K562 (cell line): Measurements from ENCODE around the gene ANKDD1A. TPM values are rescaled to one million over a fixed set of nuclear protein-coding genes. Genes with fewer than 3 reads are reported as not detected.

ENCODE experiments used
- ATAC-seq: fragments of 200-7000 bp; cut with Tn5 transposase; 3 replicates; pipeline ENCODE4 v1.9.1; 2020; ENCODE audit warnings: moderate library complexity
- BruUV-seq: library from RNA; stranded (reverse); fragments of 400-500 nt; replicated peaks from 2 replicates; lab custom pipeline; 2021; lab: Mats Ljungman, UMichigan
- CTCF ChIA-PET: fragments of 300-600 bp; formaldehyde crosslinking; extraction: SDS; loops from one replicate; lab custom pipeline; 2021; ENCODE audit warnings: low intra/inter-chr PET ratio; lab: Yijun Ruan, JAX
- POLR2A ChIA-PET: fragments of 300-600, 350-650 bp; sonication (Branson Sonifier 250); formaldehyde crosslinking; extraction: SDS; loops from one replicate; lab custom pipeline; 2021; ENCODE audit warnings: antibody characterized with exemption, inconsistent platforms; lab: Yijun Ruan, JAX
- DNase-seq, 4 experiments: peaks; one replicate each; pipeline versions ENCODE4 v3.0.0 to v3.0.0-alpha.2; 2011 to 2018; ENCODE audit warnings: low spot score in 3 of 4, mixed read lengths in 3 of 4; ENCODE audit errors: extremely low read depth in 1 of 4
- FAIRE-seq: peaks from 2 replicates; lab custom pipeline; 2011; peaks lifted over from hg19 to GRCh38; lab: Jason Lieb, UNC
- H2AFZ ChIP-seq: 2 replicates; pipeline ENCODE4 v1.6.0; 2011; ENCODE audit warnings: low read depth, low read length, control low read depth, inconsistent platforms
- H3K27ac ChIP-seq: fragments of 200-600 bp; 3 replicates; pipeline ENCODE4 v1.8.0; 2011; ENCODE audit warnings: low read depth, mild to moderate bottlenecking, control low read depth, inconsistent platforms, low read length, moderate library complexity, mixed read lengths; ENCODE audit errors: extremely low read depth
- H3K27me3 ChIP-seq, 2 experiments: fragments of 300-600 bp in 1 of 2; 2 replicates in 1 of 2; 3 replicates in 1 of 2; pipeline versions ENCODE4 v1.6.0 to v1.8.0; 2011; ENCODE audit warnings: inconsistent platforms in 2 of 2, low read length in 2 of 2, mild to moderate bottlenecking in 1 of 2, mixed read lengths in 1 of 2, moderate library complexity in 1 of 2; ENCODE audit not compliant: control insufficient read depth in 2 of 2, insufficient read depth in 2 of 2
- H3K36me3 ChIP-seq: fragments of 300-600 bp; 3 replicates; pipeline ENCODE4 v1.8.0; 2011; ENCODE audit warnings: mild to moderate bottlenecking, low read length, inconsistent platforms; ENCODE audit not compliant: control insufficient read depth, insufficient read depth
- H3K4me1 ChIP-seq, 2 experiments: fragments of 200-600 bp in 1 of 2; replicated peaks in 1 of 2; 2 replicates in 1 of 2; 3 replicates in 1 of 2; pipeline versions ENCODE4 v1.5.1 to v1.8.0; 2011; ENCODE audit warnings: inconsistent platforms in 2 of 2, low read length in 2 of 2, mild to moderate bottlenecking in 1 of 2, mixed read lengths in 1 of 2, moderate library complexity in 1 of 2; ENCODE audit not compliant: control insufficient read depth in 2 of 2, insufficient read depth in 2 of 2
- H3K4me2 ChIP-seq: 2 replicates; pipeline ENCODE4 v1.6.1; 2011; ENCODE audit warnings: low read length, control low read depth, inconsistent platforms, mixed read lengths; ENCODE audit not compliant: insufficient read depth
- H3K4me3 ChIP-seq: fragments of 200-600 bp; sonication (generic), shearing (Covaris generic); 2 replicates; pipeline ENCODE4 v1.5.1; 2016; ENCODE audit warnings: control low read depth, inconsistent platforms
- H3K79me2 ChIP-seq: fragments of 200-600 bp; 3 replicates; pipeline ENCODE4 v1.8.0; 2011; ENCODE audit warnings: low read length, inconsistent platforms; ENCODE audit not compliant: control insufficient read depth, insufficient read depth
- H3K9ac ChIP-seq, 2 experiments: 2 replicates each; pipeline versions ENCODE4 v1.6.0 to v1.6.1; 2011; ENCODE audit warnings: low read depth in 2 of 2, low read length in 2 of 2, control low read depth in 1 of 2, inconsistent platforms in 1 of 2, mild to moderate bottlenecking in 1 of 2, mixed read lengths in 1 of 2; ENCODE audit not compliant: insufficient read depth in 1 of 2
- H3K9me1 ChIP-seq: one replicate; pipeline ENCODE4 v1.6.0; 2011; ENCODE audit warnings: inconsistent platforms, mild to moderate bottlenecking, low read length, moderate library complexity; ENCODE audit not compliant: control insufficient read depth, insufficient read depth
- H3K9me3 ChIP-seq: replicated peaks from 2 replicates; pipeline ENCODE4 v1.5.1; 2011; ENCODE audit warnings: low read depth, low read length, inconsistent platforms; ENCODE audit not compliant: control insufficient read depth, insufficient read depth
- H4K20me1 ChIP-seq: replicated peaks from 2 replicates; pipeline ENCODE4 v1.6.1; 2011; ENCODE audit warnings: low read length, inconsistent platforms, mixed read lengths; ENCODE audit not compliant: control insufficient read depth, insufficient read depth
- ARHGAP35 ChIP-seq: fragments of 450-650 bp; IDR thresholded peaks from 2 replicates; pipeline ENCODE4 v1.6.1; 2018; ENCODE audit not compliant: partially characterized antibody
- HCFC1 ChIP-seq: IDR thresholded peaks from 2 replicates; pipeline ENCODE4 v1.6.1; 2012; ENCODE audit warnings: low read depth, low read length, improper control_type of control experiment
- HMG20A ChIP-seq: fragments of 450-650 bp; formaldehyde crosslinking; conservative IDR thresholded peaks from 2 replicates; pipeline ENCODE4 v1.4.0; 2020; ENCODE audit warnings: mild to moderate bottlenecking, mixed read lengths
- RUNX1 ChIP-seq: sonication (generic); IDR thresholded peaks from 2 replicates; pipeline ENCODE4 v1.6.1; 2016; ENCODE audit warnings: antibody characterized with exemption, low read depth
- ZNF436 ChIP-seq: fragments of 250-450, 450-650 bp; sonication (Bioruptor Pico); formaldehyde crosslinking; IDR thresholded peaks from 2 replicates; pipeline ENCODE4 v1.7.0; 2020; ENCODE audit warnings: mild to moderate bottlenecking
- ZNF551 ChIP-seq: fragments of 250-450 bp; sonication (Bioruptor Pico); IDR thresholded peaks from 2 replicates; pipeline ENCODE4 v1.5.0; 2021; ENCODE audit warnings: mild to moderate bottlenecking, moderate library complexity
- WGBS: fragments of 100-300 bp; shearing (Covaris generic); methylation state at CpG from one replicate; pipeline ENCODE4 v1.1.6; 2016; ENCODE audit warnings: low coverage, mixed read lengths; ENCODE audit not compliant: insufficient coverage; ENCODE audit errors: missing lambda C conversion rate; 5-methylcytosine and 5-hydroxymethylcytosine counted together
- in situ Hi-C: fragments of 300-500 bp; cut with MboI; formaldehyde crosslinking; loops from 4 replicates; pipeline ENCODE4 v1.15.0; 2018; ENCODE audit warnings: inconsistent platforms, mixed read lengths
- intact Hi-C: fragments of 100-400 bp; cut with micrococcal nuclease; formaldehyde crosslinking; loops from 2 replicates; pipeline ENCODE4 v1.14.2; 2022
- polyA plus RNA-seq, 8 experiments: library from polyadenylated mRNA; depleted of rRNA in 4 of 8; stranded (reverse) in 5 of 8; unstranded in 3 of 8; fragments of >200 nt; fragmentation: Nextera tagmentation in 2 of 8; fragmentation: Illumina TruSeq in 1 of 8; extraction: Ambion mirVana in 2 of 8; extraction: Trizol in 1 of 8; gene quantifications; 2 replicates each; pipeline versions ENCODE4 v1.2.1 to v1.2.3, GENCODE V29; 2011 to 2014; ENCODE audit warnings: inconsistent platforms in 1 of 8, missing spikeins in 1 of 8
- total RNA-seq, 7 experiments: library from RNA; depleted of rRNA in 6 of 7; stranded (reverse); fragments of >200 nt in 6 of 7; fragmentation: Illumina TruSeq in 2 of 7; extraction: Trizol in 2 of 7; gene quantifications; 2 replicates each; pipeline versions ENCODE4 v1.2.1 to v1.2.3, GENCODE V29; 2011 to 2021; ENCODE audit warnings: low replicate concordance in 1 of 7
- TF ChIP-seq, protein P1 (sequence below), 2 experiments: fragments of 450-650 bp in 1 of 2; sonication (generic) in 1 of 2; formaldehyde crosslinking in 1 of 2; IDR thresholded peaks in 1 of 2; conservative IDR thresholded peaks in 1 of 2; 2 replicates each; pipeline versions ENCODE4 v1.6.1 to v1.8.1; 2016 to 2023; ENCODE audit warnings: mild to moderate bottlenecking in 2 of 2, moderate library complexity in 2 of 2, inconsistent platforms in 1 of 2, missing genetic modification reagents in 1 of 2

Gene ANKDD1A
- total and polyA plus RNA-seq, 9 of the 15 experiments (the other 6 are each of a cell fraction or from before 2014, with no cell fraction given): 0.08 to 0.80 (median 0.43) TPM

DNA sequence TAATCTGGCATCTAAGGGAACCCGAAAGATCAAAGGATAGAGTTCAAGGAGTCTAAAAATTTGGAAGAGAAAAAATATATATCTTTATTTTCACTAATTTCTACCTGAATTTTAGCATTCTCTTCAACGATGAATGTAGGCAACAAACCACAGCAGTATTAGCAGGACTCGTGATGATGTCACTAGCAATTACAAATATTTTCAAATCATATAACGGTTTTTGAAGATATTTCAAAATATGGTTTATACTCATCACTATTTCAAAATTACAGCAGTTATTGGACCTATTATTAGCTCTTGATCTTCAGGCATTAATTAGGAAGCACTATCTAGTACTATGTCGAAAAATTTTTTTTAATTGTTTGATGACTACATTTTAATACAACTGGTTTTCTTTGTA lies 27.0 kb upstream of the ANKDD1A start:
- ChIA-PET CTCF (no interaction called here), POLR2A (interaction anchor here (0.6 kb wide), 1 partner anchor 1610 kb away, joined by 4 read pairs; no protein-coding TSS in a partner anchor)
- Histone ChIP-seq H3K4me3 (no peak overlapping the region), H3K27ac (no peak overlapping the region), H4K20me1 (no peaks in the 10 kb centered on the region), H3K9me3 (no peaks in the 10 kb centered on the region), H3K4me1 (peaks cover 0 to 8% of the 10 kb centered on the region in 2 experiments; a peak in 2 of 5 replicates), H3K4me2 (no peak overlapping the region), H3K9me1 (no peaks in the 10 kb centered on the region), H3K9ac (no peak overlapping the region), H3K27me3 (peaks cover 2 to 6% of the 10 kb centered on the region in 2 experiments; a peak in 2 of 5 replicates), H3K36me3 (no peaks in the 10 kb centered on the region), H2AFZ (no peak overlapping the region), H3K79me2 (no peaks in the 10 kb centered on the region)
- no TSS peak for BruUV-seq
- TF ChIP-seq, protein P1, sequence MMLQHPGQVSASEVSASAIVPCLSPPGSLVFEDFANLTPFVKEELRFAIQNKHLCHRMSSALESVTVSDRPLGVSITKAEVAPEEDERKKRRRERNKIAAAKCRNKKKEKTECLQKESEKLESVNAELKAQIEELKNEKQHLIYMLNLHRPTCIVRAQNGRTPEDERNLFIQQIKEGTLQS (IDR thresholded peaks at IDR 0.05): 0 out of 2 replicates have a peak, but pooled peaks have one; percentile 13
- TF ChIP-seq, protein P1 (CRISPR knock-in tag; conservative IDR thresholded peaks at IDR 0.05): no peak
- TF ChIP-seq RUNX1 (no peak), ARHGAP35 (no peak)
- in situ Hi-C loops (no loop called here), intact Hi-C loops (no loop called here)
- ATAC-seq: no peak
- 18% methylated on average over 5 of the region's 5 CpGs for WGBS
- FAIRE-seq: no peak
- no peak for DNase-seq

- H3K79me2 ChIP-seq: no peaks in the 10 kb centered on the region
- no peaks in the 10 kb centered on the region for H3K9me1 ChIP-seq
- peaks cover under 1 to 5% of the 10 kb centered on the region in 2 experiments; a peak in 4 of 5 replicates for H3K4me1 ChIP-seq
- no peak for FAIRE-seq
- no peak overlapping the region for H2AFZ ChIP-seq
- intact Hi-C loops: no loop called here
- H3K27me3 ChIP-seq: peaks cover 0 to 2% of the 10 kb centered on the region in 2 experiments; a peak in 1 of 5 replicates
- H3K9me3 ChIP-seq: no peaks in the 10 kb centered on the region
- BruUV-seq: no TSS peak
- in situ Hi-C loops: no loop called here
- no peak for DNase-seq
- peak overlapping the region in 1 of 2 experiments; percentile 19; a peak in 2 of 4 replicates for H3K9ac ChIP-seq
- ChIA-PET CTCF (no interaction called here), POLR2A (interaction anchor here (0.6 to 0.7 kb wide), 3 partner anchors 10 to 499 kb away, joined by 3 to 4 read pairs (median 4); no protein-coding TSS in a partner anchor)
- H3K27ac ChIP-seq: no peak overlapping the region
- 60% methylated on average over 6 of the region's 6 CpGs for WGBS
- no peak overlapping the region for H3K4me3 ChIP-seq
- no peaks in the 10 kb centered on the region for H4K20me1 ChIP-seq
- H3K4me2 ChIP-seq: no peak overlapping the region
- no peak for TF ChIP-seq ZNF436 (CRISPR knock-in tag)
- TF ChIP-seq ZNF551 (CRISPR knock-in tag): no peak
- no peak for TF ChIP-seq HMG20A (CRISPR knock-in tag)
- TF ChIP-seq HCFC1: no peak
- no peak for ATAC-seq
- no peaks in the 10 kb centered on the region for H3K36me3 ChIP-seq
Observed at GRCh38 chr15:64888336-64888735, 23.4 kb upstream of the ANKDD1A start.
